HG03520 (cell line): ENCODE measurements around the gene TNFAIP2.

Experiments
- ATAC-seq: cut with Tn5 transposase; IDR thresholded peaks from one replicate; pipeline ENCODE4 v1.9.1; 2021; ENCODE audit warnings: mild to moderate bottlenecking, moderate library complexity; ENCODE audit not compliant: unreplicated experiment

TNFAIP2 gene

GRCh38 chr14:103133210-103134140 lies 10.2 kb downstream of the TNFAIP2 start:
- no peak for ATAC-seq

GRCh38 chr14:103134405-103134804 lies 11.1 kb downstream of the TNFAIP2 start:
- ATAC-seq: no peak

- no peak for ATAC-seq
Observed at GRCh38 chr14:103134919-103135318, 11.7 kb downstream of the TNFAIP2 start.

- ATAC-seq: no peak
Observed at GRCh38 chr14:103135333-103136260, 12.3 kb downstream of the TNFAIP2 start.

- ATAC-seq: no peak
Observed at GRCh38 chr14:103136388-103137271, 13.4 kb downstream of the TNFAIP2 start.

GRCh38 chr14:103137689-103138300 lies 14.5 kb downstream of the TNFAIP2 start:
- ATAC-seq: no peak

- no peak for ATAC-seq
Observed at GRCh38 chr14:103138301-103139131, 15.3 kb downstream of the TNFAIP2 start.

GRCh38 chr14:103139132-103140025 lies 16.1 kb downstream of the TNFAIP2 start:
- ATAC-seq: no peak

- ATAC-seq: peak; percentile 52
Observed at GRCh38 chr14:103140316-103141109, 17.3 kb downstream of the TNFAIP2 start.

- peak; percentile 29 for ATAC-seq
Observed at GRCh38 chr14:103141117-103141796, 18.0 kb downstream of the TNFAIP2 start.

- no peak for ATAC-seq
Observed at GRCh38 chr14:103142026-103142425, 18.8 kb downstream of the TNFAIP2 start.

- ATAC-seq: no peak
Observed at GRCh38 chr14:103142721-103143302, 19.6 kb downstream of the TNFAIP2 start.

- no peak for ATAC-seq
Observed at GRCh38 chr14:103143506-103143905, 20.2 kb downstream of the TNFAIP2 start.

- no peak for ATAC-seq
Observed at GRCh38 chr14:103144085-103144484, 20.8 kb downstream of the TNFAIP2 start.

- ATAC-seq: no peak
Observed at GRCh38 chr14:103146141-103146709, 23.0 kb downstream of the TNFAIP2 start.
